GM18873 (cell line): ENCODE results near the gene LGALS9.

Experiments
- ATAC-seq: cut with Tn5 transposase; IDR thresholded peaks from one replicate; pipeline ENCODE4 v1.9.1; 2021; ENCODE audit warnings: mild to moderate bottlenecking, moderate library complexity, moderate number of reproducible peaks; ENCODE audit not compliant: unreplicated experiment, low FRiP score

Gene LGALS9

GRCh38 chr17:27602721-27603420 lies 28.1 kb upstream of the LGALS9 start:
- no peak for ATAC-seq

DNA sequence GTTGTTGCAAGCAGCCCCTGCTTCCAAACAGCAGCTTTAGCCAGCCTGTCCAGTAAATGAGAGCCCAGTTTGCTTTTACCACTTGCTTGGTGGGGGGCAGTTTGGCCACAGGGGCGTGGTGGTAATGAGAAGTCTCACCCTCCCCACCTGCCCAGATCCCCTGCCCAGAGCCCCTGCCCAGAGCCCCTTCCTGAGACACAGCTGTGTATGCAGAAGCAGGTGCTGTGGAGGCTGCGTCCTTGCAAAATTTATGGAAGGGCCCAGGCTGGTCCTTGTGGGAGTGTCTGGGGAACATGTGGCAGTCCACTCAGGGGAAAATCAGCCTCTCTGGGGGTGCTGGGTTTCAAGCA lies 27.6 kb upstream of the LGALS9 start:
- no peak for ATAC-seq

DNA sequence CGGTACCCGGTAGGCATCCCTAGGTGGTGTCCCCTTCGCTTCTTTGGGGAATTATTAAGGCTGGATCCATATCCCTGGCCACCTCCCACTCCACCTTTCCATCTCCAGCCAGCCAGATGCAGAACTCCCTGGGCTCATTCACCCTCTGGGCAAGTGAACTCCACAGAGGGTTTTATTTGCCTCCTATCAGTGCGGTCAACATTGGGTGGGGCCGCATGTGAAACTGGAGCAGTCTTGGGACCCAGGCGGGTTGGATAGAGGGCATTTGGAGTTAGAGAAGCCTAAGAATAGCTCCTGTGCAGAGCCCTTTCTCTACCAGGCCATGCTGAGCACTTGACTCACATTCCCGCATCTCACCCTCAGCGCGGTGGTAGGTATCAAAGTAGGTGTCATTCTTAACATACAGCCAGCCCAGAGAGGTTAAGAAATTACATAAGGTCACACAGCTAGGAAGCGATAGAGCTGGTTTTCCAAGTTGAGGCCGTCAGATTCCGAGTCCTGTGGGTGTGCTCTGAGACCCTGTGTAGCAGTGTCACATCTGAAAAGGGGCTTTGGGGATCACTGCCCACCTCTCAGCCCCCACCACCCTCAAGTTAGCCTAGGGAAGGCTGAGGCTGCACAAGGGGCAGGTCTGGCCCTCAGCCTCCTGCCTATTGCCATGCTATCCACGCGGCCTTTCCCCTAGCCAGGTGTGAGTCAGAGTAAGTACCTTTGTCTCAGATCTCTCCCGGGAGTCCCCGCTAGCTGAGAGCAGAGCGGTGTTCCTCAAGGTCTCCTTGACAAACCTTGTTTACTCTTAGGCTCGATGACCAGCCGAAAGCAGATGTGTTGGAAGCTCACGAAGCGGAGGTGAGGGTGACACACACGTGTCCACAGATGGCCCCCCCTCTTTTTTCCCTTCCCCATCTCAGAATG lies 26.9 kb upstream of the LGALS9 start:
- no peak for ATAC-seq

DNA sequence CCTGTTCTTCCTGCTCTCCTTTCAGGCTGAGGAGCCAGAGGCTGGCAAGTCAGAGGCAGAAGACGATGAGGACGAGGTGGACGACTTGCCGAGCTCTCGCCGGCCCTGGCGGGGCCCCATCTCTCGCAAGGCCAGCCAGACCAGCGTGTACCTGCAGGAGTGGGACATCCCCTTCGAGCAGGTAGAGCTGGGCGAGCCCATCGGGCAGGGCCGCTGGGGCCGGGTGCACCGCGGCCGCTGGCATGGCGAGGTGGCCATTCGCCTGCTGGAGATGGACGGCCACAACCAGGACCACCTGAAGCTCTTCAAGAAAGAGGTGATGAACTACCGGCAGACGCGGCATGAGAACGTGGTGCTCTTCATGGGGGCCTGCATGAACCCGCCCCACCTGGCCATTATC lies 25.6 kb upstream of the LGALS9 start:
- no peak for ATAC-seq

DNA sequence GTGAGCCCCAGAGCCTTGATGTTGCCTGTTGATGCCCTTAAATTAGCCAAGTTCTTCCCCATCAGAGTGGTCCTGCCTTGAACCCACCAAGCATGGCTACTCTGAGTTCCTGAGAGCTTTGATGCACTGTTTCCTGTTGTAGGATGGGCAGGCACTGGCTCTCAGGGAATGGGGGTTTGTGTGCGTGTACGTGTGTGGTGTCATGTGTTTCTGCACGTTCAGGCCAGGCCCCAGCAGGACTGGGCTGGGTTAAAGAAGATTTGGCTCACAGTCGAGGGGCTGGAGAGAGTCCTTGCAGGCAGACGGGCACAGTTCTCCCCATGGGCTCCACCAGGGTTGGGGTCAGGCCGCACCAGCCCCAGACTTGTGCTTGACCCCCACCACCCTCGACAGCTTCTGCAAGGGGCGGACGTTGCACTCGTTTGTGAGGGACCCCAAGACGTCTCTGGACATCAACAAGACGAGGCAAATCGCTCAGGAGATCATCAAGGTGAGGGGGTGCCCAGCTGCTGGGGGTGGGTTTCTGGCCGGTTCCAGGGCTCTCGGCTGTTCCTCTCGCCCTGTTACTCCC lies 23.4 kb upstream of the LGALS9 start:
- no peak for ATAC-seq

DNA sequence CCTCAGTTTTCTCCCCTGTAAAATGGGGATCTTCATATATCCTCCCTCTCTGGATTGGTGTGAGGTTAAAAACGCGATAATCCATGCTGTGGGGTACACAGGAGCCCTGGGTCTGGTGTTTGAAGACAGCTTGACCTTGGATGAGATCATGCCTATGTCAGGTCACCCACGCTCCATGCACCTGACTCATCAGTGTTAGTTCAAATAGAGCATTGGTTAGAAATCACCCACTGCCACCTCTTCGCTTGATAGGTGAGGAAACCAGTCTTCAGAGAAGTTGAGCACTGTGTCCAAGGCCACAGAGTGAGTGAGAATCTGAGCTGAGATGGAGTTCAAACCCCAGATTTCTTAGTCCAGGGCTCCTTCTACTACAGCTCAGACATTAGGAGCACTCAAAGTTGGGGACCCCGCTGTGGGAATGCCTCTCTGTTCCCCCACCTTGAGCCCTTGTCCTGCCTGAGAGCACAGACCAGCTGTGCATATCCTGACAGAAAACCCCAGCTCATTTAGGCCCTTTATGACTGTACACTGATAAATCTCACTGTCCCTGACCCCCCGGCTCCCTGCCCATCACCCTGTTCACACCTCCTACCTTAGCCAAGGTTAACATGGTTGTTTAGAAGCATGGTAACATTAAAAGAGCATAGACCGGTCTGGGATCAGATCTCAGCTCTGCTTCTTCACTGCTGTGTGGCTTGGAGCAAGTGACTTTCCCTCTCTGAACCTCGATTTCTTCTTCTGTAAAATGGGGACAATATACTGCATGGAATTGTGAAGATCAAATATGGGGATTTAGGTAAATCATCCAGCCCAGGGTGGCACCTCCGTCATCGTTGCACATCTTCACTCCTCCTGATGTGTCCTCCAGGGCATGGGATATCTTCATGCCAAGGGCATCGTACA lies 22.4 kb upstream of the LGALS9 start:
- ATAC-seq, result no peak

GRCh38 chr17:27609611-27610303 lies 21.2 kb upstream of the LGALS9 start:
- no peak for ATAC-seq

- ATAC-seq, result no peak
These were observed 20.7 kb upstream of the LGALS9 start for GRCh38 chr17:27610304-27610677.

GRCh38 chr17:27612160-27612770 lies 18.7 kb upstream of the LGALS9 start:
- no peak for ATAC-seq

DNA sequence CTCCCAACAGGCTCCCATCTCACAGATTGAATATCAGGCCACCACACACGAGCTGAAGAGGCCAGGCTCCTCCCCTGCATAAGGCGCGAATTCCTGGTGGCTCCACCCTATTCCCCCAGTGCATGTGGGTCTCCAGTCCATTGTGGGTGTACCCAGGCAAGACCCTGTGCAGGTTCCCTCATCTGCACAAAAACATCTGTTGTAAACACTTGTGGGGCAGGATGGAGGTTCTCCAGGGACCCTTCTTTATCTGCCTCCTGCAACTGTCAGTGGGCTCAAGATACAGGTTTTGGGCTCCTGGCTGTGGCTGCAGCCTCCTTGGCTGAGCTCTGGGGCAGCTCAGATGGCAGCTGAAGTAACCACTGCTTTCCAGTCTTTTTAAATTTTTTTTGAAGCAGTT lies 17.6 kb upstream of the LGALS9 start:
- ATAC-seq, result no peak

DNA sequence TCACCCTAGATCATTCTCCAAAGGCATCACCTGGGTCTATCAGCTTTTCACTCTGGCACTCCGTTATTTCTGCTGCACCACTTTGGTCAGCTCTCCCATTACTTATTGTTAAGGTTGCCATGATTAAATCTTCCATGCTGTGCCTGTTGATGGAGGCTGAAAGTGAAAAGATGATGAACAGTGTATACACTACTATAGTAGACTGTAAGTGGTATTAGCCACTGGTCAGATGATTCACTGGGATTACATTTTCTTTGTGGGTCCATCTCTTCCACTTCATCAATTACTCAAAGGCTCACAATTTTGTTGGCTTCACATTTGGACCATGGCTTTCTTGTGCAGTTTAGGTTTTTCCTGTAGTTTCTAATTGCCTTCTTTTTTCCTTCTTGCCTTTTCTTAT lies 15.9 kb upstream of the LGALS9 start:
- ATAC-seq, result no peak

- no peak for ATAC-seq
These were observed 14.6 kb upstream of the LGALS9 start for GRCh38 chr17:27616414-27616813.

DNA sequence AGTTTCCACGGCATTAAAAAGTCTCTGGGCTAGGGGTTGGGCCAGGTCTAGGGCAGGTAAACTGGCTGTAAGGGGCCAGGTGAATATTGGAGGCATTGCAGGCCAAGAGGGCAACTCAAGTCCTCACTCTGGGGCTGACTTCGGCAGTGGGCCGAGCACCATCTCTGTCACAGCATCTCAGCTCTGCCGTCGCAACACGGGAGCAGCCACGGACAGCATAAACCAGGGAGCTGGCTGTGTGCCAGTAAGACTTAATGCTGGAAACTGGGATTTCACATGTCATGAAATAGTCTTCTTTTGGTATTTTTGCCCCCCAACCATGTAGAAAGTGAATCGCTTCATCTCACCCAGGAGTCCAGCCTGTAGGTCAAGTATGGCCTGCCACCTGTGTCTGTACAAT lies 12.6 kb upstream of the LGALS9 start:
- no peak for ATAC-seq

DNA sequence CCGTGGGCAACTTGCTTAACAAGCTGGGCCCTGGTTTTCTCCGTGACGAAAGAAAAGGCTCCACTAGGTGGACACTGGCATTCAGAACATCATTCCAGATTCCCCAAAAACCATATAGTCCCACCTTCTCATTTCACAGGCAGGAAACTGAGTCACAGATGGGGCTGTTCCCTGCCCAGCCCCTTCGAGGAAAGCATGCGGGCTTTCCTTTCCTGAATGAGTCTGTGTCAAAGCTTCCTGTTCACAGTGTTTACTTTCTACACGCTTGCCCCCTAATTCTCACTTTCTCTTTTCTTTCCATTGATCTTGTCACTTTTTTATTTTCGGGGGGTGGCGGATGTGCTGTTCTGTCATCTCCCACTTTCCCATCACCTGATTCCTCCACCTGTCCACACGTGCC lies 10.3 kb upstream of the LGALS9 start:
- no peak for ATAC-seq

DNA sequence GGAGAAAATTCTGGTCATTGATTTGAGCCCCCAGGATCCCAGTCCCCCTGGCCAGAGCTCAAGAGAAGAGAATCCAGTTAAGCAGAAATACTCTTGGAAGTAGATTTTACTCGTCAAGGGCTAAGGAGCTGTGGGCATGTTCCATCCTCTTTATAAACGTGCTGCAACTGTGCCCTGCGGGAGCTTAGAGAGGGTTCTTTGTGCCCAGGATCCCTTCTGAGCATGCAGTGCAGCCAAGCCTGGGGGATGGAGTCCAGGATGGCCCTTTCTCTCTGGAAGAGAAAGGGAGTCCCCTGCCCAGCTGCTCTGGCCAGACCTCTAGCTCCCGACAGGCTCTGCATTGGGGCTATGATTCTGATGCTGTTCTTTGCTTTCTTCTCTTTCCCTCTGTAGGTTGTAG lies 9.5 kb upstream of the LGALS9 start:
- ATAC-seq, result no peak

DNA sequence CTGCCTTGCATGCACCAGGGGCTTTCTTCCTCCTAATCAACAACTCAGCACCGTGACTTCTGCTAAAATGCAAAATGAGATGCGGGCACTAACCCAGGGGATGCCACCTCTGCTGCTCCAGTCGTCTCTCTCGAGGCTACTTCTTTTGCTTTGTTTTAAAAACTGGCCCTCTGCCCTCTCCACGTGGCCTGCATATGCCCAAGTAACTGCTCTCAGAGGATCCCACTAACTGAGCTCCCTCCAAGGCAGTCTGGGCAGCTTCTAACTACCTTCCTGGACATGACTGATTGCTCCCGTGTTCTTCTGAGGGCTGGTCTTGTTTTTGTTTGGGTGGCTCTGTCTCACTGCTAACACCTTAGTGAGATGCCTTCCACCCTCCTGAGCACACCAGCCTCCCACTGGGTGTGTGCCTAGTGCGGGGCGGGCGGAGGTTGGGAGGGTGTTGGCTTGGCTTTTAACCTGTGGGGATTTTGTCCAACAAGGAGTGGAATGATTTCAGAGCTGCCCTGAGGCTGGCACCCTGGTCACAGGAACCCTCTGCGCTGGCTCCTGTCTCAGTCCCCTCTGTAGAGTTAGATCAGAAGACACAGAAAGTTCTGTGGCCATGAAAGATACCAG lies 8.9 kb upstream of the LGALS9 start:
- no peak for ATAC-seq

GRCh38 chr17:27622986-27623385 lies 8.0 kb upstream of the LGALS9 start:
- ATAC-seq, result no peak

- ATAC-seq, result no peak
These were observed 7.4 kb upstream of the LGALS9 start for GRCh38 chr17:27623614-27624013.

DNA sequence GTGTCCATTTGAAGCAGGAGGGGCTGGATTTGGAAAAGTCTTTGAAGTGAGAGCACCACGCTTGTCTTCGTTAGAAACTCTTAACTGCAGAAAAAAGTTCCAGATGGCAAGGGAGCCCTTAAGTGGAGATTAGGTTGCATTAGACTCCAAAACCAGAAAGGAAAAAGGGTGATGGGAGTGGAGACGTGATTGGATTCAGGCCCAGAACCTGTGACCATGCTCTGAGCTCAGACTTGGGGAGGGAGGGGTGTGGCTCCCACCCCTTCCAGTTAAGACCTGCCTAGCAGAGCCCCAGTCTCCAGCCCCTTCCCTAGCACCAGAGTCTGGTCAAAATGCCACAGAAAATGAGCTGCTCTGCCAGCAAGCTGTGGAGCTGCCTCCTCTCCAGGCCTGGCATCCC lies 6.4 kb upstream of the LGALS9 start:
- no peak for ATAC-seq
